Measurements from ENCODE around the gene GALNT17.
"Not testable (repeated sequence)": the region's sequence is repeated elsewhere in the genome, so short reads cannot be mapped to it uniquely, and the experiment has no call there.

- TF ChIP-seq POLR2A, TAF1, POLR2AphosphoS5, POU2F2, SPI1 (IDR thresholded peaks at IDR 0.05; ENCODE audit: low read depth, low read length): not testable (repeated sequence)
These were observed 77.5 kb downstream of the GALNT17 start for GRCh38 chr7:71209484-71209883.
